ENCODE data around the gene RPTOR.

GRCh38 chr17:80902963-80903611, 358.4 kb downstream of the RPTOR start:
- TF ChIP-seq CTCF (optimal IDR thresholded peaks at IDR 0.05 in 1 of 3, IDR thresholded peaks at IDR 0.05 in 1 of 3, conservative IDR thresholded peaks at IDR 0.05 in 1 of 3; ENCODE audit: extremely low read depth in 1 of 3, insufficient read depth in 2 of 3, low read length in 3 of 3) (no peak), EZH2 (IDR thresholded peaks at IDR 0.05; ENCODE audit: low read length) (no peak)

All from keratinocyte (primary cell).